H9 (cell line): ENCODE results near the gene MPHOSPH6. TPM values are rescaled to one million over a fixed set of nuclear protein-coding genes. Genes with fewer than 3 reads are reported as not detected.

Source experiments
- DNase-seq: peaks from one replicate; pipeline ENCODE4 v3.0.0-alpha.2; 2017
- H2AFZ ChIP-seq: one replicate; pipeline ENCODE4 v1.6.1; 2013; ENCODE audit warnings: mild to moderate bottlenecking, low read length, control low read depth, moderate library complexity
- H2AK5ac ChIP-seq: 2 replicates; pipeline ENCODE4 v1.6.1; 2013; ENCODE audit warnings: low read length, control low read depth, mixed read lengths; ENCODE audit not compliant: insufficient read length
- H2BK120ac ChIP-seq: one replicate; pipeline ENCODE4 v1.6.1; 2013; ENCODE audit warnings: low read depth, mild to moderate bottlenecking, low read length, control low read depth, inconsistent platforms; ENCODE audit not compliant: poor library complexity, severe bottlenecking
- H2BK12ac ChIP-seq: 2 replicates; pipeline ENCODE4 v1.6.1; 2013; ENCODE audit warnings: low read length, control low read depth, mixed read lengths, low read depth; ENCODE audit not compliant: insufficient read length
- H2BK15ac ChIP-seq: 2 replicates; pipeline ENCODE4 v1.6.1; 2013; ENCODE audit warnings: low read depth, low read length, control low read depth
- H2BK20ac ChIP-seq: one replicate; pipeline ENCODE4 v1.6.1; 2013; ENCODE audit warnings: low read depth, mild to moderate bottlenecking, low read length, control low read depth, inconsistent platforms; ENCODE audit not compliant: poor library complexity, severe bottlenecking
- H2BK5ac ChIP-seq: 2 replicates; pipeline ENCODE4 v1.6.1; 2013; ENCODE audit warnings: low read length, control low read depth, mixed read lengths; ENCODE audit not compliant: insufficient read length
- H3K14ac ChIP-seq: 2 replicates; pipeline ENCODE4 v1.6.1; 2013; ENCODE audit warnings: low read length, control low read depth; ENCODE audit not compliant: insufficient read depth
- H3K18ac ChIP-seq: 2 replicates; pipeline ENCODE4 v1.6.1; 2013; ENCODE audit warnings: low read depth, mild to moderate bottlenecking, mixed read lengths, low read length, control low read depth; ENCODE audit not compliant: insufficient read length
- H3K23ac ChIP-seq: 2 replicates; pipeline ENCODE4 v1.6.1; 2013; ENCODE audit warnings: low read length, control low read depth, mixed read lengths, low read depth; ENCODE audit not compliant: insufficient read length
- H3K23me2 ChIP-seq: 2 replicates; pipeline ENCODE4 v1.6.1; 2013; ENCODE audit warnings: low read depth, mild to moderate bottlenecking, mixed read lengths, low read length, control low read depth; ENCODE audit not compliant: insufficient read length, poor library complexity, severe bottlenecking
- H3K27ac ChIP-seq: 2 replicates; pipeline ENCODE4 v1.5.1; 2013; ENCODE audit warnings: low read length, control low read depth, mixed read lengths, low read depth; ENCODE audit not compliant: insufficient read length
- H3K27me3 ChIP-seq: 2 replicates; pipeline ENCODE4 v1.6.1; 2013; ENCODE audit warnings: low read length, control low read depth, inconsistent platforms; ENCODE audit not compliant: insufficient read depth
- H3K4ac ChIP-seq: 2 replicates; pipeline ENCODE4 v1.6.1; 2013; ENCODE audit warnings: low read depth, mild to moderate bottlenecking, control low read depth, inconsistent platforms, low read length, moderate library complexity
- H3K4me1 ChIP-seq: 2 replicates; pipeline ENCODE4 v1.6.1; 2013; ENCODE audit warnings: low read length, control low read depth, inconsistent platforms; ENCODE audit not compliant: insufficient read depth
- H3K4me2 ChIP-seq: 2 replicates; pipeline ENCODE4 v1.6.1; 2013; ENCODE audit warnings: low read length, control low read depth, mixed read lengths; ENCODE audit not compliant: insufficient read length, insufficient read depth
- H3K56ac ChIP-seq: 2 replicates; pipeline ENCODE4 v1.6.1; 2013; ENCODE audit warnings: low read depth, mild to moderate bottlenecking, mixed read lengths, low read length, control low read depth; ENCODE audit not compliant: insufficient read length
- H3K79me1 ChIP-seq: 2 replicates; pipeline ENCODE4 v1.6.1; 2013; ENCODE audit warnings: low read depth, mild to moderate bottlenecking, moderate library complexity, low read length, control low read depth, inconsistent platforms; ENCODE audit not compliant: insufficient read depth, poor library complexity, severe bottlenecking
- H3K79me2 ChIP-seq: 2 replicates; pipeline ENCODE4 v1.6.1; 2013; ENCODE audit warnings: low read length, control low read depth, inconsistent platforms; ENCODE audit not compliant: insufficient read depth
- H3K9ac ChIP-seq: 2 replicates; pipeline ENCODE4 v1.6.1; 2013; ENCODE audit warnings: low read length, control low read depth, mixed read lengths; ENCODE audit not compliant: insufficient read length; ENCODE audit errors: extremely low read depth
- H3K9me3 ChIP-seq: one replicate; pipeline ENCODE4 v1.6.1; 2013; ENCODE audit warnings: low read depth, low read length, inconsistent platforms; ENCODE audit not compliant: control insufficient read depth
- H3T11ph ChIP-seq: one replicate; pipeline ENCODE4 v1.6.1; 2013; ENCODE audit warnings: mild to moderate bottlenecking, low read length, control low read depth, inconsistent platforms
- H4K20me1 ChIP-seq: one replicate; pipeline ENCODE4 v1.6.1; 2013; ENCODE audit not compliant: control insufficient read depth, insufficient read length, insufficient read depth
- H4K5ac ChIP-seq: 2 replicates; pipeline ENCODE4 v1.6.1; 2013; ENCODE audit warnings: low read depth, mild to moderate bottlenecking, mixed read lengths, low read length, control low read depth; ENCODE audit not compliant: insufficient read length
- H4K8ac ChIP-seq: replicated peaks from 2 replicates; pipeline ENCODE4 v1.6.1; 2013; ENCODE audit warnings: low read length, control low read depth, mixed read lengths, low read depth; ENCODE audit not compliant: insufficient read length
- H4K91ac ChIP-seq: 2 replicates; pipeline ENCODE4 v1.6.1; 2013; ENCODE audit warnings: low read depth, mild to moderate bottlenecking, moderate library complexity, mixed read lengths, low read length, control low read depth; ENCODE audit not compliant: insufficient read length
- H3K27ac Mint-ChIP-seq, 3 experiments: 2 replicates in 2 of 3; 3 replicates in 1 of 3; pipeline ENCODE4 v1.8.0; 2020 to 2021; ENCODE audit warnings: mixed read lengths in 3 of 3, mild to moderate bottlenecking in 1 of 3, moderate library complexity in 1 of 3
- H3K27me3 Mint-ChIP-seq: 2 replicates; pipeline ENCODE4 v1.8.0; 2021; ENCODE audit warnings: low read depth, mild to moderate bottlenecking, moderate library complexity, mixed read lengths
- H3K36me3 Mint-ChIP-seq, 3 experiments: 2 replicates in 2 of 3; 3 replicates in 1 of 3; pipeline ENCODE4 v1.8.0; 2020 to 2021; ENCODE audit warnings: low read depth in 3 of 3, mixed read lengths in 3 of 3; ENCODE audit not compliant: insufficient read depth in 1 of 3
- H3K4me1 Mint-ChIP-seq, 2 experiments: 2 replicates each; pipeline ENCODE4 v1.8.0; 2020; ENCODE audit warnings: mixed read lengths in 2 of 2
- H3K4me3 Mint-ChIP-seq, 2 experiments: 2 replicates in 1 of 2; 3 replicates in 1 of 2; pipeline ENCODE4 v1.8.0; 2020 to 2021; ENCODE audit warnings: mild to moderate bottlenecking in 2 of 2, mixed read lengths in 2 of 2, moderate library complexity in 1 of 2
- H3K9me3 Mint-ChIP-seq, 2 experiments: 2 replicates in 1 of 2; 3 replicates in 1 of 2; pipeline ENCODE4 v1.8.0; 2020; ENCODE audit warnings: mild to moderate bottlenecking in 2 of 2, mixed read lengths in 2 of 2, moderate library complexity in 1 of 2
- CTCF ChIP-seq: fragments of 200-600 bp; sonication (generic); conservative IDR thresholded peaks from 3 replicates; pipeline ENCODE4 v1.8.0; 2021; ENCODE audit warnings: antibody characterized with exemption, mild to moderate bottlenecking
- WGBS: extraction: QIAGEN DNeasy Blood & Tissue Kit; methylation state at CpG from one replicate; pipeline ENCODE4 v1.1.7; 2013; ENCODE audit warnings: missing lambda C conversion rate, low lambda C conversion rate, mixed read lengths; ENCODE audit not compliant: insufficient read length; ENCODE audit errors: extremely low coverage; 5-methylcytosine and 5-hydroxymethylcytosine counted together
- total RNA-seq: library from RNA; stranded (reverse); gene quantifications from 2 replicates; pipeline ENCODE4 v1.2.1, GENCODE V29; 2021

Gene MPHOSPH6
- total RNA-seq, 1 experiment from 2014 or later, result 38.3 TPM

GRCh38 chr16:82136956-82137821, 32.8 kb downstream of the MPHOSPH6 start:
- no peak overlapping the region for H3K27ac ChIP-seq

More at GRCh38 chr16:82136956-82137821, 32.8 kb downstream of the MPHOSPH6 start:
- Histone ChIP-seq H2BK20ac (no peak overlapping the region), H3K4me2 (no peak overlapping the region), H3K23ac (no peak overlapping the region), H3K79me2 (no peaks in the 10 kb centered on the region), H3K4me1 (no peaks in the 10 kb centered on the region; the same call in 1 of the 2 replicates), H2BK15ac (no peak overlapping the region), H2AFZ (no peak overlapping the region), H2BK12ac (no peak overlapping the region), H3K18ac (no peak overlapping the region), H4K8ac (no peak overlapping the region), H4K5ac (no peak overlapping the region), H2AK5ac (no peak overlapping the region), H2BK5ac (no peak overlapping the region), H3K9me3 (no peaks in the 10 kb centered on the region), H3K9ac (no peak overlapping the region), H3K27me3 (no peaks in the 10 kb centered on the region), H2BK120ac (no peak overlapping the region), H4K91ac (no peak overlapping the region), H3K56ac (no peak overlapping the region), H3K4ac (no peak overlapping the region), H3K14ac (no peak overlapping the region), H4K20me1 (no peaks in the 10 kb centered on the region), H3T11ph (no peak overlapping the region), H3K23me2 (no peaks in the 10 kb centered on the region), H3K79me1 (no peaks in the 10 kb centered on the region)
- no peak for DNase-seq
- H3K27me3 Mint-ChIP-seq, result no peaks in the 10 kb centered on the region; the same call in 1 of the 2 replicates
- no peak overlapping the region for H3K27ac Mint-ChIP-seq
- no peak for TF ChIP-seq CTCF
- H3K4me1 Mint-ChIP-seq, result peaks cover 11 to 12% of the 10 kb centered on the region in 2 experiments
- no CpG with 5 or more reads among the region's 9 CpGs for WGBS
- H3K4me3 Mint-ChIP-seq, result no peak overlapping the region
- peaks cover 3 to 32% (median 28%) of the 10 kb centered on the region in 3 experiments for H3K36me3 Mint-ChIP-seq
- peaks cover 2 to 3% of the 10 kb centered on the region in 2 experiments; a peak in 4 of 5 replicates for H3K9me3 Mint-ChIP-seq
